ENCODE results near the gene FPGS. TPM values are rescaled to one million over a fixed set of nuclear protein-coding genes. Genes with fewer than 3 reads are reported as not detected.
A peak's percentile ranks its signal among the peaks of the same experiment; 100 is the strongest.

FPGS gene
- polyA plus RNA-seq, 1 donor, result 33.5 TPM

- WGBS (ENCODE audit: insufficient coverage, low lambda C conversion rate), result 95% methylated on average over 4 of the region's 11 CpGs
- H3K36me3 ChIP-seq (ENCODE audit: control insufficient read depth, insufficient read depth, low read length), result no peaks in the 10 kb centered on the region
- no peaks in the 10 kb centered on the region for H3K27me3 ChIP-seq (ENCODE audit: control insufficient read depth, insufficient read depth, low read length)
- peaks cover 4% of the 10 kb centered on the region for H3K4me1 ChIP-seq (ENCODE audit: control insufficient read depth, insufficient read depth, low read length)
- DNase-seq, result no peak
- H3K9me3 ChIP-seq (ENCODE audit: control insufficient read depth, low read depth, low read length), result no peaks in the 10 kb centered on the region
- H3K4me3 ChIP-seq (ENCODE audit: low read length), result no peak overlapping the region
- H3K27ac ChIP-seq (ENCODE audit: low read length), result no peak overlapping the region
Observed at GRCh38 chr9:127860779-127861178, 58.1 kb downstream of the FPGS start.

DNA sequence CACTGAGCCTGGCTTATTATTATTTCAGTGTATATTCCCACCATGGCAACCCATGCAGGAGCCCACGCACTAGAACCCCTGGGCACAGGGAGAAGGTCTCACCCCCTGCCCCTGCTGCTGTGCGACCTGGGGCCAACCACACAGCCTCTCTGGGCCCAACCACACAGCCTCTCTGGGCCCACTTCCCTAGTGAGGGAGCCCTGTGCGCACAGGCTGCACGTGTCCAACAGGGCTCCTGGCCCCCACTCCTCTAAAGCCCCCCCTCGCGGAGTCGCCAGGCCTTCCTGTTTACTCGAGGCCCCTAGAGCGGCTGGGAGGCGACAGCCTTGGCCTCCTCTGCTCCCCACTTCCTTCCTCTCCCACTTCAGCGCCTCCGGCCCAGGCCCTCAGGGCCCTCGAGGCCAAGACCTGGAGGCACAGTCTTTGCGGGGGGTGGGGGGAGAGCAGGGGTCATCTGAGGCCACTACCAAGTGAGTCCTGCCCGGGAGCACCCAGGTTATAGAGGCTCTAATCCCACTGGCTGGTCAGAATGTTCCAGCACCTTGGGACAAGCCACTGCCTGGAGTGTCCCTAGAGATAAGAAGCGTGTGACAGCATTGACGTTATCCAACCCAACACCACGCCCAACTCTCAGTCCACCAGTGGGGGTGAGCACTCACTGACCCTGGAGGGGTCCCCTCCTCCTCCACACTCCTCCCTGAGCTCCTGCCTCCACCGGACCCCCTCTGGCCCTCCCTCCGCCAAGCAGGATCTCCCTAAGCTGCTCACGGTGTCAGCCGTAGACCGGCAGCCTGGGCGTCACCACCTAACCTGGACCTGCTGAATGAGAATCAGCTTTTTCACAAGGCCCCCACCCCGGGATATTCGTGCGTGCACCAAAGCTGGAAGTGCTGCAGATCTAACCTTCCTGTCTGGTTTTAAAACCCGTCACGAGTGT lies 59.7 kb downstream of the FPGS start:
- H3K36me3 ChIP-seq (ENCODE audit: control insufficient read depth, insufficient read depth, low read length), result no peaks in the 10 kb centered on the region
- H3K4me3 ChIP-seq (ENCODE audit: low read length), result no peak overlapping the region
- H3K27ac ChIP-seq (ENCODE audit: low read length), result peak overlapping the region; percentile 36
- peak; percentile 49 to 60 for DNase-seq
- H3K9me3 ChIP-seq (ENCODE audit: control insufficient read depth, low read depth, low read length), result no peaks in the 10 kb centered on the region
- no peaks in the 10 kb centered on the region for H3K27me3 ChIP-seq (ENCODE audit: control insufficient read depth, insufficient read depth, low read length)
- peaks cover 4% of the 10 kb centered on the region for H3K4me1 ChIP-seq (ENCODE audit: control insufficient read depth, insufficient read depth, low read length)
- no CpG with 5 or more reads among the region's 29 CpGs for WGBS (ENCODE audit: insufficient coverage, low lambda C conversion rate)

- Histone ChIP-seq H3K36me3 (ENCODE audit: control insufficient read depth, insufficient read depth, low read length) (no peaks in the 10 kb centered on the region), H3K27me3 (ENCODE audit: control insufficient read depth, insufficient read depth, low read length) (no peaks in the 10 kb centered on the region), H3K4me3 (ENCODE audit: low read length) (no peak overlapping the region), H3K4me1 (ENCODE audit: control insufficient read depth, insufficient read depth, low read length) (peaks cover 4% of the 10 kb centered on the region), H3K27ac (ENCODE audit: low read length) (no peak overlapping the region), H3K9me3 (ENCODE audit: control insufficient read depth, low read depth, low read length) (no peaks in the 10 kb centered on the region)
- WGBS (ENCODE audit: insufficient coverage, low lambda C conversion rate), result no CpG with 5 or more reads among the region's 13 CpGs
- no peak for DNase-seq
Observed at GRCh38 chr9:127863191-127863621, 60.5 kb downstream of the FPGS start.

Other genes starting within 250 kb of the FPGS start
- gene STXBP1, start 190.6 kb upstream of the FPGS start, polyA plus RNA-seq, result 32.2 TPM
- 0.84 TPM for gene CFAP157, start 95.9 kb upstream of the FPGS start, polyA plus RNA-seq
- gene PTRH1, start 87.2 kb upstream of the FPGS start, polyA plus RNA-seq, result 9.3 TPM
- 0.03 TPM for gene TTC16, start 86.8 kb upstream of the FPGS start, polyA plus RNA-seq
- 16.5 TPM for gene TOR2A, start 67.6 kb upstream of the FPGS start, polyA plus RNA-seq
- gene SH2D3C, start 24.2 kb upstream of the FPGS start, polyA plus RNA-seq, result 7.4 TPM
- 57.4 TPM for gene CDK9, start 16.8 kb upstream of the FPGS start, polyA plus RNA-seq
- gene ENG, start 51.8 kb downstream of the FPGS start, polyA plus RNA-seq, result 21.6 TPM
- gene AK1, start 74.8 kb downstream of the FPGS start, polyA plus RNA-seq, result 20.6 TPM
- 14.4 TPM for gene ST6GALNAC6, start 96.7 kb downstream of the FPGS start, polyA plus RNA-seq
- gene ST6GALNAC4, start 114.2 kb downstream of the FPGS start, polyA plus RNA-seq, result 10.4 TPM
- 0.79 TPM for gene PIP5KL1, start 127.9 kb downstream of the FPGS start, polyA plus RNA-seq
- gene DPM2, start 135.0 kb downstream of the FPGS start, polyA plus RNA-seq, result 33.2 TPM
- gene EEIG1, start 178.1 kb downstream of the FPGS start, polyA plus RNA-seq, result 55.2 TPM

All from large intestine (tissue), 3 donors.